Mononuclear cell (primary cell): ENCODE measurements around the gene CNTFR. TPM values are rescaled to one million over a fixed set of nuclear protein-coding genes. Genes with fewer than 3 reads are reported as not detected.
A peak's percentile ranks its signal among the peaks of the same experiment; 100 is the strongest.

Source experiments
- H3K27me3 ChIP-seq: 2 replicates; pipeline ENCODE4 v1.6.0; 2011; ENCODE audit warnings: low read length, control low read depth; ENCODE audit not compliant: insufficient read depth
- H3K4me1 ChIP-seq: 2 replicates; pipeline ENCODE4 v1.5.1; 2011; ENCODE audit warnings: mild to moderate bottlenecking, low read length, control low read depth; ENCODE audit not compliant: insufficient read depth
- H3K4me3 ChIP-seq: 2 replicates; pipeline ENCODE4 v1.5.1; 2011; ENCODE audit warnings: mild to moderate bottlenecking, low read length, moderate library complexity
- H3K9me3 ChIP-seq: 2 replicates; pipeline ENCODE4 v1.5.1; 2011; ENCODE audit warnings: low read depth, mild to moderate bottlenecking, control low read depth, low read length
- total RNA-seq: library from RNA; depleted of rRNA; stranded (reverse); fragments of >200 nt; gene quantifications from one replicate; pipeline ENCODE4 v1.2.3, GENCODE V29; 2012

CNTFR gene
- total RNA-seq, 1 donor, result not detected

DNA sequence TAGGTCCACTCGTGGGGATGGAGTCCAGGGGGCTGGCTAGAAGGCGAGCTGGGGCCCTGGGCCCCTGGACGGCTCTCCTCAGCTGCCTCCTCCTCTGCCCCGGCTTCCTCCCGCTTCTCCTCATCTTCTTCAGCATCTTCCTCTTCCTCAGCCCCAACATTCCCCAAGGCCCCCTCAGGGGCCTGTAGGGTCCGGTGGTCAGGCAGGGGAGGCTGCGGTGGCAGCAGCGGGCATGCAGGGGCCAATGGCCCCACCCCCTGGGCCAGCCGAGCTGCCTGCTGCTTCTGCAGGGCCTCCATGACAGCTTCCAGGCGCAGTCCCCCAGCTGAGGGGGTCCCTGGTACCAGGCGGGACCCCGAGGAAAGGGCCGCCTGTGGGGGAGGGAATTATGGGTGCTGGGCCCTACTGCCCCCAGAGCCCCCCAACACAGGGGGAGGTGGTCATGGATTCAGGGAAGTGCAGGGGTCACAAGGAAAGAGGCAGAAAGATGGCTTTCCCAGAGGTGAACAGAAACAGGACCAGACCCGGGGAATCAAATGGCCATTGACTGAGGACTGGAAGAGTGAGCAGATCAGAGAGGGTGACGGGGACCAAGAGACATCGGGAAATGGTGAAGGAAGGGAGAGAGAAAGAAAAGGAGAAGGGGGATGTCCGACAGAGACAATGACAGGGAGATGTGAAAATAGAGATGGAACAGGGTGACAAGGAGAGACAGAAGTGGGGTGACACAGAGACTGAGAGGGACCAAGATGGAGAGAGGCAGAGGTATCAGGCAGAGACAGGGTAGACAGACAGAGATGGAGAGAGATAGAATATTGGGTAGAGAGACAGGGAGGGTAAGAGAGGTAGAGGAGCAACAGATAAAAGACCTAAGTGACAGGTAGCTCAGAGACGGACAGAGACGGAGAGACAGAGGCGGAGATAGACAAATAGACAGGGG lies 38.5 kb upstream of the CNTFR start:
- no peak overlapping the region for H3K4me3 ChIP-seq
- H3K4me1 ChIP-seq, result peaks cover 14% of the 10 kb centered on the region
- H3K27me3 ChIP-seq, result peaks cover 77% of the 10 kb centered on the region
- no peaks in the 10 kb centered on the region for H3K9me3 ChIP-seq

- Histone ChIP-seq H3K4me1 (peaks cover 20% of the 10 kb centered on the region), H3K4me3 (no peak overlapping the region), H3K9me3 (no peaks in the 10 kb centered on the region), H3K27me3 (peaks cover 81% of the 10 kb centered on the region)
These were observed 35.6 kb upstream of the CNTFR start for GRCh38 chr9:34625186-34625486.

- peaks cover 25% of the 10 kb centered on the region for H3K4me1 ChIP-seq
- no peaks in the 10 kb centered on the region for H3K9me3 ChIP-seq
- H3K27me3 ChIP-seq, result peaks cover 76% of the 10 kb centered on the region
- H3K4me3 ChIP-seq, result no peak overlapping the region
These were observed 35.1 kb upstream of the CNTFR start for GRCh38 chr9:34624475-34625185.

DNA sequence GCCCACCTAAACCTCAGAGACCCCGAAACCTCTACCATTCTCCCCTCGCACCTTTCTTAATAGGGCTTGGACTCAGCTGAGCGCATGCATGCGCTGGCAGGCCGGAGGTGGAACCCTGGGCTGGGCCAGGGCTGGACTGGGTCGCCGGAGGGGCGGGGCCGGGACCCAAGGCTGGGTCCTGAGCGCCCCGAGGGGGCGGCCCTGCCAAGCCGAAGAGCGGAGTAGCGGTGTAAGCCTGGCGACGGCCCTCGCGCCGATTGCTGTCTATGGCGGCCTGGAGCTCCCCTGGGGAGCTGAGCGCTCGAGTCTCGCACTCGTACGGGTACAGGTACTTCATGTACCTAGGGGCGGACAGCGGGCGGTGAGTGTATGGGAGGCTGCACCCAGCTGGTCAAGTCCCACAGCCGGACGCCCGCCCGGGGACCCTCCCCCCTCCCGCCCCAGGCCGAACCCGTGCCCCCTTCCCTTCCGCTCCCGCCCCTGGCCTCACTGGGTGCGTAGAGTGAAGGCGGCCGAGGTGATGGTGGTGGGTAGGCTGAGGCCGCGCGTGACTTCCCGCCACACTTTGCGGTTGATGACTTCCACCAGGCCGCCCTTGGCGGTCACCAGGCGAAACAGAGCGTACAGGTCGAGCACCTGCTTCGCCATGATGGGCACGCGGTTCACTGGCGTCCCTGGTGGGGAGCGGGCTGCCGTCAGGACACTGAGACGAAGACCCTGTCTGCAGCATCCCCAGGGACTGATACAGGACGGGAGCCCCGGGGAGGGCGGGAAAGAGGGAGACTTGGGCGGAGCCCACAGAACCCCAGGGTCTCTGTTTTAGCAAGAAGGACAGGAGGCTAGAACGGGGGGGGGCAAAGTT lies 34.1 kb upstream of the CNTFR start:
- no peaks in the 10 kb centered on the region for H3K9me3 ChIP-seq
- H3K27me3 ChIP-seq, result peaks cover 69% of the 10 kb centered on the region
- H3K4me1 ChIP-seq, result peaks cover 26% of the 10 kb centered on the region
- no peak overlapping the region for H3K4me3 ChIP-seq

DNA sequence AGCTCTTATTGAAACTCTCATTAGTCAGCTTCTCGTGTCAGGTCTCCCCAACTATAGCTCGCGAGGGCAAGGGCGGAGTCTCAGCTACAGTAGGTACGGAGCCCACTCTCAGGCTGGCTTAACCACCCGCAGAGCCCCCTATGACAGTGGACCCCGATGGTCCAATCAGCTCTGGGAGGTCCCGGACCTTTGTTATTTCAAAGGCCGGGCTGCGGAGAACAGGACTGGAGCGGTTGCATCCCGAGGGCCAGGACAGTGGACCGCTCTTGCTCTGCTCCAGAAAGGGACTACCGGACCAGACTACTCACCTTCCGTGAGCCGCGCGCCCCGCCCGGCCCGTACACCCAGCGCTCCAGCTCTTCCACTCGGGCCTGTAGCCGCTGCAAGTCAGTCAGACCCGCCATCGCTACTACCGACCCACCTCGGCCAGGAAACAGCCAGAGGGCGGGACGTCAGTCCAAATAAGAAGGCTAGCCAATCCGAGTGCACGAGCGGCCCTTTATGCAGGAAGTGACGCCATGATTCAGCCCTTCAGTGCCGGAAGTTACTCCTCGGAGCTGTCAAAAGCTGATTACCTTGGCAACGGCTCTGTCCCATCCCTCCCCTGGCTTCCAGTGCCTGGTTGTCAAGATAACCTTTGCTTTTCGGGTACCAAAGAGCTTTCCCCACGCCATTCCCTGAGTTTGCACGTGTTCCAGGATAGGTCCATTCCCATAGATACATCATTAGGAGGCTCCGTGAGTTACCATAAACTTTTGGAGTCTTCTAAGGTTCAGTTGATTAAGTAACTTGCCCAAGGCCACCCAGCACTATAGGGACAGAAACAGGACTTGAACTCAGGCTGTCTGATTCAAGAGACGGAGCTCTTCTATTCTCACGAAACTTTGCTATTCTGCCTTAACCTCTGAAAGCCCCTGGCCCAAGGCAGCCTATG lies 30.8 kb upstream of the CNTFR start, which contains the start of gene DCTN3:
TSS of gene DCTN3 (minus strand) at position 435 of the 934 bp plus-strand sequence. CDS start at position 404, 31 bp downstream.
- Histone ChIP-seq H3K4me1 (peaks cover 19% of the 10 kb centered on the region), H3K9me3 (no peaks in the 10 kb centered on the region), H3K4me3 (peak within 1 kb of the TSS; percentile 76), H3K27me3 (peaks cover 36% of the 10 kb centered on the region)

DNA sequence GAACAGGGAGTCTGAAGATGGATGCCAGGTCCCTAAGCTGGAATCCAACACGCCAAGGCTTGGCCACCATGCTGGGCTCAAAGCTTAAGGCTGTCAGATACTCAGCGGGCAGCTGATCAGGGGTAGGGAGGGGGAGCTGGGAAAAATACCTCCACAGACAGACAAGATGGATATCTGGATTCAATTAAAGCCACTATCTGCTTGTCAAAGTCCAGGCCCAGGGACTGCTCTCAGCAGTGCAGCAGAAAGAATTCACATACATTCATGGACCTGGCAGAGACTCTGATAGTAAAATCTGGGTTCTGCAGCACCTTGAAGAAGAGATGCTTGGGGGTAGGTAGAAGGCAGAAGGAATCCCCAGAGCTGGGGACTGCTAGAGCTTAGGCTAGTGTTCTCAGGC lies 25.6 kb upstream of the CNTFR start:
- Histone ChIP-seq H3K27me3 (no peaks in the 10 kb centered on the region), H3K4me3 (no peak overlapping the region), H3K9me3 (no peaks in the 10 kb centered on the region), H3K4me1 (peaks cover 29% of the 10 kb centered on the region)

DNA sequence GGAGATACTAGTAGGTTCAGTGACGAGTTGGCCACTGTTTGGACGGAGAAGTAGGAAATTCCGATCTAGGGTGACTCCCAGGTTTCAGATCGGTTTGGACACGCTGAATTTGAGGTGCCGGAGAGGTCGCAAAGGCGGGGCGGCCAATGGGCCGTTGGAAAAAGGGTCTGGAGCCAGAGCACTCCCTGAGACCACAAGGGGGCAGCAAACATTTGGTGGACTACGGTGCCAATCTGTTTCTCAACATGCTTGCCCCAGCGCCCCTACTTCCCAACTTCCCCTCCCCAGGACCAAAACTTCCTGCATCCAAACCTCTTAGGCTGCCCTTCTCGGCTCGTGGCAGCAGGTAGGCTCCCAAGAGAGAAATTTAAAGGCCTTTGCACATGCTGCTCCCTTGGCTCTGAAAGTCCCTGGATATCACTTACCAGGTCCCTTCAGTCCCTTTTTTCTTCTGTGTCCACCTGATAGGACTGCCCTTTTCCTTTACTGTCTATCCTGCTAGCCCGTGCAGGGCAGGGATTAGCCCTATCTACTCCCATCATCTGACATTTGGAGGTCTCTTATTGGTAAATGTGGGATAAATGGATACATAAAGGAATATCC lies 23.4 kb upstream of the CNTFR start:
- H3K27me3 ChIP-seq, result no peaks in the 10 kb centered on the region
- peak overlapping the region; percentile 80 for H3K4me3 ChIP-seq
- H3K9me3 ChIP-seq, result no peaks in the 10 kb centered on the region
- H3K4me1 ChIP-seq, result peaks cover 22% of the 10 kb centered on the region

- Histone ChIP-seq H3K9me3 (no peaks in the 10 kb centered on the region), H3K4me1 (peaks cover 22% of the 10 kb centered on the region), H3K4me3 (peak within 1 kb of the TSS; percentile 80), H3K27me3 (no peaks in the 10 kb centered on the region)
These were observed 22.6 kb upstream of the CNTFR start, which contains the start of gene RPP25L for GRCh38 chr9:34611811-34612787. Gene RPP25L (minus strand): TSS chr9:34612097. CDS start chr9:34611296, 801 bp downstream.

- Histone ChIP-seq H3K9me3 (no peaks in the 10 kb centered on the region), H3K27me3 (no peaks in the 10 kb centered on the region), H3K4me1 (peaks cover 22% of the 10 kb centered on the region), H3K4me3 (peak overlapping the region; percentile 80)
These were observed 21.8 kb upstream of the CNTFR start for GRCh38 chr9:34611251-34611810.

GRCh38 chr9:34610434-34611206 lies 21.1 kb upstream of the CNTFR start:
- H3K4me1 ChIP-seq, result peaks cover 22% of the 10 kb centered on the region
- no peaks in the 10 kb centered on the region for H3K27me3 ChIP-seq
- no peaks in the 10 kb centered on the region for H3K9me3 ChIP-seq
- no peak overlapping the region for H3K4me3 ChIP-seq

DNA sequence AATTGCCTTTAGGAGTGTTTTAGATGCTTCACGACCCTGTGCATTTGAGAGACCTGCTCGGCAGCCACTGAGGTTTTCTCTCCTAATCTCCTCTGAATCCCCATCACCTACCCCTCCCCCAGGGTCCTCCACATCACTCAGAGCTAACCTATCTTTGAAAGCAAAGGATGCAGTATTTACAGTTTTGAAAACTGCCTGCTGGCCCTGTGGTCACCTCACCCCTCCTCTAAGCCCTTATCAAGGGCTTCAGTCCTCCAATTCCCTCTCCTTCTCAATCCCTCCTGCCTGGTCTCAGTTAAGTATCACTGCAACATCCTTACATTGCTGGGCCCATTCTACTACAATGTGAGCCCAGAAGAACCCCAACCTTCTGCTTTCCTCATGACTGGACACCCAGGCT lies 17.8 kb upstream of the CNTFR start:
- H3K27me3 ChIP-seq, result no peaks in the 10 kb centered on the region
- H3K4me3 ChIP-seq, result no peak overlapping the region
- H3K4me1 ChIP-seq, result peaks cover 12% of the 10 kb centered on the region
- no peaks in the 10 kb centered on the region for H3K9me3 ChIP-seq

- no peaks in the 10 kb centered on the region for H3K9me3 ChIP-seq
- H3K4me3 ChIP-seq, result no peak overlapping the region
- peaks cover 10% of the 10 kb centered on the region for H3K4me1 ChIP-seq
- H3K27me3 ChIP-seq, result no peaks in the 10 kb centered on the region
These were observed 17.4 kb upstream of the CNTFR start for GRCh38 chr9:34606905-34607304.
